Measurements from ENCODE around the gene MYH9. TPM values are rescaled to one million over a fixed set of nuclear protein-coding genes. Genes with fewer than 3 reads are reported as not detected.
"Not testable (repeated sequence)": the region's sequence is repeated elsewhere in the genome, so short reads cannot be mapped to it uniquely, and the experiment has no call there.

The MYH9 gene
- polyA plus RNA-seq, 1 of the 3 experiments (the other 2 are of a cell fraction): 303 TPM

DNA sequence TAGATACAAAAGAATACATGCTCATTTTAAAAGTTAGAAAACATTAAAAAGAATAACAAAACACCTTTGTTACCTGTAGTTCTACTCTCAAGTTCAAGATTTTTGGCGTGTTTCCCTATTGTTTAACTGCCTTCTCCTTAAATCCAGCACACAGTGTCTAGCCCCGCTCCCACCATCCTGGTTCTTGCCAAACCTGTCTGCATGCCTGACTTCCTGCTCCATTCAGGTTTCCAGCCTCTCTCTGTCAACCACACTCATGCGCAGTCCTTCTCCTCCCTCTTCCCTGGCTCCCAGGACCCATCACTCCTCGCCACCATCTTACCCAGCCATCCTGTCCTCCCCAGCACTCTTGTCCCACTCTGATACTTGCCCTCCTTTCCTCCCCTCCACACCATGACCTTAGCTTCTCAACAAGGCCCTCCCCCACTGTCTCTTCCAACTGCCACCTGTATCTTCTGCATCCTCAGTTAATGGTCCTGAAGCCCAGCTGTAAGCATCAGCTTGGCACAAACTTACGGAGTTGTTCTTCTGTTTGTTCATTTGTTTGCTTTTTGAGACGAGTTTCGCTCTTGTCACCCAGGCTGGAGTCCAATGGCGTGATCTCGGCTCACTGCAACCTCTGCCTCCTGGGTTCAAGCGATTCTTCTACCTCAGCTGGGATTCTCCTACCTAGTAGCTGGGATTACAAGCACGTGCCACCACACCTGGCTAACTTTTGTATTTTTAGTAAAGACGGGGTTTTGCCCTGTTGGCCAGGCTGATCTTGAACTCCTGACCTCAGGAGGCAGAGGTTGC lies 7.5 kb upstream of the MYH9 start (continued):
- TF ChIP-seq TEAD4 (IDR thresholded peaks at IDR 0.05; ENCODE audit: borderline replicate concordance, insufficient read depth): no peak
- TF ChIP-seq CHD2 (IDR thresholded peaks at IDR 0.05; ENCODE audit: low read length, partially characterized antibody): no peak
- TF ChIP-seq NFIC (IDR thresholded peaks at IDR 0.05; ENCODE audit: borderline replicate concordance): no peak
- no peak for TF ChIP-seq FOSL2 (IDR thresholded peaks at IDR 0.05; ENCODE audit: borderline replicate concordance, low read depth)
- TF ChIP-seq, protein P1, sequence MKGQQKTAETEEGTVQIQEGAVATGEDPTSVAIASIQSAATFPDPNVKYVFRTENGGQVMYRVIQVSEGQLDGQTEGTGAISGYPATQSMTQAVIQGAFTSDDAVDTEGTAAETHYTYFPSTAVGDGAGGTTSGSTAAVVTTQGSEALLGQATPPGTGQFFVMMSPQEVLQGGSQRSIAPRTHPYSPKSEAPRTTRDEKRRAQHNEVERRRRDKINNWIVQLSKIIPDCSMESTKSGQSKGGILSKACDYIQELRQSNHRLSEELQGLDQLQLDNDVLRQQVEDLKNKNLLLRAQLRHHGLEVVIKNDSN (IDR thresholded peaks at IDR 0.05; ENCODE audit: borderline replicate concordance, low read depth): no peak
- no peak for TF ChIP-seq RAD21 (IDR thresholded peaks at IDR 0.05; ENCODE audit: low read length)

DNA sequence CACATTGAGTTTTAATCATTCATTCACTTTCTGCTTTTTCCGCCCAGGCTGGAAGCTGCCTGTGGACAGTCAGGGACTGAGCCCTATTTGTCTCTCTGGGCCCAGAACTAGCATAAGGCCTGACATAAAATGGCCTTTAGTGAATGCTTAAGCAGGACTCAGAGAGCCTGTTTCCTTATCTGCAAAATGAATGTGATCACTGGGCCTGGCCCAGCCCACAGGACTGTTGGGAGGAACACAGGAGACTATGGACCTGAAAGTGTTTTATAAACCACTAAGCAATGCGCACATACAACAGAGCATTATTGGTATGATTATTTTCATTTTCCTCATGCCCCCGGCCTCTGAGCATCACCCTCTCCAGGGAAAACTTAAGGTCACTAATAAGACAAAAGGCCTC lies 3.9 kb upstream of the MYH9 start:
- DNase-seq: no peak
- H3K79me2 ChIP-seq (ENCODE audit: insufficient read depth): peaks cover 42% of the 10 kb centered on the region
- peaks cover 13 to 16% of the 10 kb centered on the region in 2 experiments for H3K4me1 ChIP-seq (ENCODE audit: control insufficient read depth in 1 of 2, insufficient read depth in 2 of 2, low read depth in 1 of 2, low read length in 1 of 2)
- no peaks in the 10 kb centered on the region for H3K27me3 ChIP-seq (ENCODE audit: insufficient read depth)
- TF ChIP-seq, protein P2, sequence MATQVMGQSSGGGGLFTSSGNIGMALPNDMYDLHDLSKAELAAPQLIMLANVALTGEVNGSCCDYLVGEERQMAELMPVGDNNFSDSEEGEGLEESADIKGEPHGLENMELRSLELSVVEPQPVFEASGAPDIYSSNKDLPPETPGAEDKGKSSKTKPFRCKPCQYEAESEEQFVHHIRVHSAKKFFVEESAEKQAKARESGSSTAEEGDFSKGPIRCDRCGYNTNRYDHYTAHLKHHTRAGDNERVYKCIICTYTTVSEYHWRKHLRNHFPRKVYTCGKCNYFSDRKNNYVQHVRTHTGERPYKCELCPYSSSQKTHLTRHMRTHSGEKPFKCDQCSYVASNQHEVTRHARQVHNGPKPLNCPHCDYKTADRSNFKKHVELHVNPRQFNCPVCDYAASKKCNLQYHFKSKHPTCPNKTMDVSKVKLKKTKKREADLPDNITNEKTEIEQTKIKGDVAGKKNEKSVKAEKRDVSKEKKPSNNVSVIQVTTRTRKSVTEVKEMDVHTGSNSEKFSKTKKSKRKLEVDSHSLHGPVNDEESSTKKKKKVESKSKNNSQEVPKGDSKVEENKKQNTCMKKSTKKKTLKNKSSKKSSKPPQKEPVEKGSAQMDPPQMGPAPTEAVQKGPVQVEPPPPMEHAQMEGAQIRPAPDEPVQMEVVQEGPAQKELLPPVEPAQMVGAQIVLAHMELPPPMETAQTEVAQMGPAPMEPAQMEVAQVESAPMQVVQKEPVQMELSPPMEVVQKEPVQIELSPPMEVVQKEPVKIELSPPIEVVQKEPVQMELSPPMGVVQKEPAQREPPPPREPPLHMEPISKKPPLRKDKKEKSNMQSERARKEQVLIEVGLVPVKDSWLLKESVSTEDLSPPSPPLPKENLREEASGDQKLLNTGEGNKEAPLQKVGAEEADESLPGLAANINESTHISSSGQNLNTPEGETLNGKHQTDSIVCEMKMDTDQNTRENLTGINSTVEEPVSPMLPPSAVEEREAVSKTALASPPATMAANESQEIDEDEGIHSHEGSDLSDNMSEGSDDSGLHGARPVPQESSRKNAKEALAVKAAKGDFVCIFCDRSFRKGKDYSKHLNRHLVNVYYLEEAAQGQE (IDR thresholded peaks at IDR 0.05; ENCODE audit: low read depth, low read length): no peak
- no peak overlapping the region for H3K9ac ChIP-seq
- ChIA-PET CTCF (interaction anchor here (0.6 kb wide), 1 partner anchor 79 kb away, joined by 3 read pairs; no protein-coding TSS in a partner anchor), POLR2A (no interaction called here)
- H3K27ac ChIP-seq (ENCODE audit: low read depth in 2 of 2, low read length in 1 of 2): no peak overlapping the region
- H3K9me2 ChIP-seq: no peaks in the 10 kb centered on the region
- peaks cover 5% of the 10 kb centered on the region for H4K20me1 ChIP-seq (ENCODE audit: insufficient read depth)
- no peak overlapping the region for H3K4me2 ChIP-seq
- no peaks in the 10 kb centered on the region for H3K36me3 ChIP-seq (replicated peaks in 1 of 2; ENCODE audit: control insufficient read depth in 1 of 2, insufficient read depth in 2 of 2, low read length in 1 of 2)
- WGBS (ENCODE audit: low lambda C conversion rate): 100% methylated on average over 3 of the region's 3 CpGs
- H2AFZ ChIP-seq (ENCODE audit: low read depth): no peak overlapping the region
- H3F3A ChIP-seq (replicated peaks; ENCODE audit: insufficient read depth): peaks cover 17% of the 10 kb centered on the region
- no peak overlapping the region for H3K4me3 ChIP-seq (ENCODE audit: low read depth in 2 of 2, low read length in 1 of 2)
- no peaks in the 10 kb centered on the region for H3K9me3 ChIP-seq

DNA sequence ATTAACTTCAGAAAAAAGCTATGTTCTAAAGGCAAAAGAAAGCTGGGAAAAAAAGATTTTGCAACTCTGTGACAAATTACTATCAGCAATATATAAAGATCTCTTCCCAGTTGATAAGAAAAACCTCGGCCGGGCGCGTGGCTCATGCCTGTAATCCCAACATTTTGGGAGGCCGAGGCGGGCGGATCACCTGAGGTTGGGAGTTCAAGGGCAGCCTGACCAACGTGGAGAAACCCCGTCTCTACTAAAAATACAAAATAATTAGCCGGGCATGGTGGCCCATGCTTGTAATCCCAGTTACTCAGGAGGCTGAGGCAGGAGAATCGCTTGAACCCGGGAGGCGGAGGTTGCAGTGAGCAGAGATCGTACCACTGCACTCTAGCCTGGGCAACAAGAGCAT lies 1.4 kb upstream of the MYH9 start:
- not testable (repeated sequence) for H2AFZ ChIP-seq (ENCODE audit: low read depth); H3K36me3 ChIP-seq (replicated peaks in 1 of 2; ENCODE audit: control insufficient read depth in 1 of 2, insufficient read depth in 2 of 2, low read length in 1 of 2); H3K9me3 ChIP-seq; H3K27me3 ChIP-seq (ENCODE audit: insufficient read depth); H3K9me2 ChIP-seq; DNase-seq
- Histone ChIP-seq H3K4me1 (ENCODE audit: control insufficient read depth in 1 of 2, insufficient read depth in 2 of 2, low read depth in 1 of 2, low read length in 1 of 2) (peaks cover 2 to 22% of the 10 kb centered on the region in 2 experiments; a peak in 3 of 4 replicates), H3K4me3 (ENCODE audit: low read depth in 2 of 2, low read length in 1 of 2) (peak overlapping the region in 1 of 2 experiments; percentile 62; a peak in 2 of 4 replicates), H3K4me2 (peak overlapping the region; percentile 74; the same call in 1 of the 2 replicates), H3K9ac (peak overlapping the region; percentile 73; the same call in 1 of the 2 replicates), H3K79me2 (ENCODE audit: insufficient read depth) (peaks cover 58% of the 10 kb centered on the region), H3F3A (replicated peaks; ENCODE audit: insufficient read depth) (peaks cover 18% of the 10 kb centered on the region), H3K27ac (ENCODE audit: low read depth in 2 of 2, low read length in 1 of 2) (peak overlapping the region; percentile 73 to 86; a peak in 3 of 4 replicates), H4K20me1 (ENCODE audit: insufficient read depth) (peaks cover 29% of the 10 kb centered on the region)
- POLR2A ChIA-PET: interaction anchor here (0.6 to 1.6 kb wide), 2 partner anchors 57 to 93 kb away, joined by 3 to 7 read pairs; partner anchors contain the start of gene TXN2
- 91% methylated on average over 13 of the region's 14 CpGs for WGBS (ENCODE audit: low lambda C conversion rate)
- CTCF ChIA-PET: interaction anchor here (0.8 to 1.3 kb wide), 2 partner anchors 81 to 88 kb away, joined by 3 to 4 read pairs; no protein-coding TSS in a partner anchor

All from SK-N-SH (cell line).